IMR-90 (cell line): Measurements from ENCODE around the gene ITM2C. TPM values are rescaled to one million over a fixed set of nuclear protein-coding genes. Genes with fewer than 3 reads are reported as not detected.

Source experiments
- ATAC-seq: fragments of 200-7000 bp; cut with Tn5 transposase; 2 replicates; pipeline ENCODE4 v1.9.1; 2020; ENCODE audit warnings: low read depth, mild to moderate bottlenecking, moderate library complexity
- BruUV-seq: library from RNA; stranded (reverse); fragments of 400-500 nt; replicated peaks from 2 replicates; lab custom pipeline; 2021; lab: Mats Ljungman, UMichigan
- CTCF ChIA-PET: fragments of 300-600 bp; formaldehyde crosslinking; extraction: SDS; loops from one replicate; lab custom pipeline; 2021; ENCODE audit warnings: antibody characterized with exemption; lab: Yijun Ruan, JAX
- POLR2A ChIA-PET: fragments of 300-600 bp; sonication (Branson Sonifier 250); formaldehyde crosslinking; loops from one replicate; lab custom pipeline; 2022; ENCODE audit warnings: antibody characterized with exemption; ENCODE audit not compliant: unreplicated experiment; lab: Charles Lee
- DNase-seq: peaks from one replicate; pipeline ENCODE4 v3.0.0; 2013
- H2AFZ ChIP-seq: replicated peaks from 2 replicates; pipeline ENCODE3; 2013; ENCODE audit warnings: low read length, mild to moderate bottlenecking; ENCODE audit not compliant: poor library complexity
- H2AK5ac ChIP-seq: 2 replicates; pipeline ENCODE4 v1.6.1; 2013; ENCODE audit warnings: low read depth, low read length, inconsistent platforms
- H2AK9ac ChIP-seq: replicated peaks from 2 replicates; pipeline ENCODE3; 2013; ENCODE audit warnings: mild to moderate bottlenecking, low read depth, low read length, moderate library complexity; ENCODE audit not compliant: poor library complexity
- H2BK120ac ChIP-seq: 2 replicates; pipeline ENCODE4 v1.6.1; 2013; ENCODE audit warnings: low read depth, low read length, inconsistent platforms
- H2BK15ac ChIP-seq: 3 replicates; pipeline ENCODE4 v1.6.1; 2013; ENCODE audit warnings: low read depth, low read length, inconsistent platforms
- H2BK20ac ChIP-seq: 2 replicates; pipeline ENCODE4 v1.6.1; 2013; ENCODE audit warnings: low read depth, mild to moderate bottlenecking, inconsistent platforms, low read length, moderate library complexity
- H2BK5ac ChIP-seq: 2 replicates; pipeline ENCODE4 v1.6.1; 2013; ENCODE audit warnings: mild to moderate bottlenecking, low read depth, low read length, inconsistent platforms; ENCODE audit not compliant: poor library complexity, severe bottlenecking
- H3K14ac ChIP-seq: replicated peaks from 2 replicates; pipeline ENCODE4 v1.6.1; 2013; ENCODE audit warnings: low read depth, low read length, inconsistent platforms
- H3K18ac ChIP-seq: 2 replicates; pipeline ENCODE4 v1.6.1; 2013; ENCODE audit warnings: low read depth, low read length, control low read depth
- H3K23ac ChIP-seq: 2 replicates; pipeline ENCODE4 v1.6.1; 2013; ENCODE audit warnings: low read depth, low read length, inconsistent platforms
- H3K27ac ChIP-seq: 2 replicates; pipeline ENCODE4 v1.5.1; 2013; ENCODE audit warnings: mild to moderate bottlenecking, control low read depth, low read length; ENCODE audit not compliant: insufficient read depth
- H3K27me3 ChIP-seq: 2 replicates; pipeline ENCODE4 v1.6.1; 2013; ENCODE audit warnings: low read length; ENCODE audit not compliant: control insufficient read depth, insufficient read depth
- H3K36me3 ChIP-seq: 2 replicates; pipeline ENCODE4 v1.6.1; 2013; ENCODE audit warnings: low read length, mixed read lengths; ENCODE audit not compliant: control insufficient read depth, insufficient read depth
- H3K4ac ChIP-seq: 2 replicates; pipeline ENCODE4 v1.6.1; 2013; ENCODE audit warnings: low read depth, low read length, inconsistent platforms
- H3K4me1 ChIP-seq: 2 replicates; pipeline ENCODE4 v1.6.1; 2013; ENCODE audit warnings: low read length, mixed read lengths; ENCODE audit not compliant: control insufficient read depth, insufficient read depth
- H3K4me2 ChIP-seq: 2 replicates; pipeline ENCODE4 v1.6.1; 2013; ENCODE audit warnings: low read depth, mild to moderate bottlenecking, control low read depth, low read length, moderate library complexity
- H3K4me3 ChIP-seq: 2 replicates; pipeline ENCODE4 v1.5.1; 2013; ENCODE audit warnings: low read depth, mild to moderate bottlenecking, control low read depth, low read length, moderate library complexity; ENCODE audit not compliant: insufficient read depth
- H3K56ac ChIP-seq: 2 replicates; pipeline ENCODE4 v1.6.1; 2013; ENCODE audit warnings: low read length, inconsistent platforms; ENCODE audit not compliant: insufficient read depth; ENCODE audit errors: extremely low read depth
- H3K79me1 ChIP-seq, 2 experiments: 2 replicates each; pipeline ENCODE4 v1.6.1; 2013; ENCODE audit warnings: low read length in 2 of 2, inconsistent platforms in 1 of 2, low read depth in 1 of 2
- H3K9ac ChIP-seq: 2 replicates; pipeline ENCODE4 v1.6.1; 2013; ENCODE audit warnings: low read depth, low read length, control low read depth
- H3K9me1 ChIP-seq: 2 replicates; pipeline ENCODE4 v1.6.1; 2013; ENCODE audit warnings: low read length, inconsistent platforms; ENCODE audit not compliant: insufficient read depth
- H3K9me3 ChIP-seq: 2 replicates; pipeline ENCODE4 v1.6.1; 2013; ENCODE audit warnings: low read length; ENCODE audit not compliant: control insufficient read depth, insufficient read depth
- H4K20me1 ChIP-seq: 2 replicates; pipeline ENCODE4 v1.6.1; 2013; ENCODE audit warnings: low read length, inconsistent platforms; ENCODE audit not compliant: insufficient read depth
- H4K5ac ChIP-seq: 2 replicates; pipeline ENCODE4 v1.6.1; 2013; ENCODE audit warnings: mild to moderate bottlenecking, low read depth, low read length, control low read depth
- H4K8ac ChIP-seq, 2 experiments: 2 replicates each; pipeline ENCODE4 v1.6.1; 2013; ENCODE audit warnings: low read depth in 2 of 2, low read length in 2 of 2, control low read depth in 1 of 2, inconsistent platforms in 1 of 2
- H4K91ac ChIP-seq: 2 replicates; pipeline ENCODE4 v1.6.1; 2013; ENCODE audit warnings: low read depth, low read length, inconsistent platforms; ENCODE audit not compliant: insufficient read depth
- MAFK ChIP-seq: IDR thresholded peaks from 2 replicates; pipeline ENCODE4 v1.6.1; 2012; ENCODE audit warnings: low read depth, low read length, improper control_type of control experiment
- NFE2L2 ChIP-seq: fragments of 150-350 bp; IDR thresholded peaks from 2 replicates; pipeline ENCODE4 v1.6.1; 2016; ENCODE audit warnings: low read depth, mild to moderate bottlenecking, low read length
- WGBS, 2 experiments: methylation state at CpG; one replicate each; pipeline versions ENCODE4 v1.1.5 to v1.1.7; 2013; ENCODE audit warnings: missing lambda C conversion rate in 2 of 2; ENCODE audit not compliant: insufficient read length in 1 of 2; ENCODE audit errors: extremely low coverage in 2 of 2; 5-methylcytosine and 5-hydroxymethylcytosine counted together
- dilution Hi-C: fragments of 300-500 bp; cut with HindIII; formaldehyde crosslinking; loops from one replicate; pipeline ENCODE4 v1.14.3; 2018; ENCODE audit warnings: low sequenced_read_pairs; ENCODE audit not compliant: unreplicated experiment
- in situ Hi-C: fragments of 300-500 bp; cut with MboI; formaldehyde crosslinking; loops from 3 replicates; pipeline ENCODE4 v1.14.3; 2019; ENCODE audit warnings: low sequenced_read_pairs, inconsistent platforms, mixed read lengths
- intact Hi-C: fragments of 100-400 bp; cut with micrococcal nuclease; formaldehyde crosslinking; loops from 2 replicates; pipeline ENCODE4 v1.10.0; 2022
- polyA plus RNA-seq, 3 experiments: library from polyadenylated mRNA; depleted of rRNA; stranded (reverse); fragments of >200 nt; gene quantifications; 2 replicates each; pipeline ENCODE4 v1.2.3, GENCODE V29; 2012; ENCODE audit warnings: low replicate concordance in 1 of 3
- total RNA-seq: library from RNA; depleted of rRNA; stranded (reverse); fragments of >200 nt; gene quantifications from 2 replicates; pipeline ENCODE4 v1.2.3, GENCODE V29; 2012
- TF ChIP-seq, protein P1 (sequence below): fragments of 150-350 bp; IDR thresholded peaks from 2 replicates; pipeline ENCODE4 v1.6.1; 2017; ENCODE audit warnings: mild to moderate bottlenecking, antibody characterized with exemption, low read length, low read depth

The ITM2C gene
- total and polyA plus RNA-seq, 2 of the 4 experiments (the other 2 are of a cell fraction): 46.8 to 274 TPM

GRCh38 chr2:230910546-230911177 is 45.9 kb downstream of the ITM2C start:
- peaks cover 14% of the 10 kb centered on the region for H3K9me1 ChIP-seq
- H3K23ac ChIP-seq: no peak overlapping the region
- WGBS, 2 experiments: 90% methylated on average over 8 of the region's 13 CpGs; no CpG with 5 or more reads in 1 of the 2 experiments
- H4K91ac ChIP-seq: no peak overlapping the region
- DNase-seq: no peak
- ATAC-seq: no peak
- no peak overlapping the region for H3K4me2 ChIP-seq
- in situ Hi-C loops (no loop called here), dilution Hi-C loops (no loop called here), intact Hi-C loops (no loop called here)
- H3K4me3 ChIP-seq: no peak overlapping the region
- no peaks in the 10 kb centered on the region for H4K20me1 ChIP-seq
- H4K8ac ChIP-seq: no peak overlapping the region
- CTCF ChIA-PET: no interaction called here
- no TSS peak for BruUV-seq
- H4K5ac ChIP-seq: no peak overlapping the region
- H3K14ac ChIP-seq: no peak overlapping the region
- H2BK5ac ChIP-seq: no peak overlapping the region
- H3K4me1 ChIP-seq: peaks cover 6% of the 10 kb centered on the region
- TF ChIP-seq, protein P1, sequence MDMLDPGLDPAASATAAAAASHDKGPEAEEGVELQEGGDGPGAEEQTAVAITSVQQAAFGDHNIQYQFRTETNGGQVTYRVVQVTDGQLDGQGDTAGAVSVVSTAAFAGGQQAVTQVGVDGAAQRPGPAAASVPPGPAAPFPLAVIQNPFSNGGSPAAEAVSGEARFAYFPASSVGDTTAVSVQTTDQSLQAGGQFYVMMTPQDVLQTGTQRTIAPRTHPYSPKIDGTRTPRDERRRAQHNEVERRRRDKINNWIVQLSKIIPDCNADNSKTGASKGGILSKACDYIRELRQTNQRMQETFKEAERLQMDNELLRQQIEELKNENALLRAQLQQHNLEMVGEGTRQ: no peak
- peak; percentile 61 for TF ChIP-seq NFE2L2
- peak; percentile 85 for TF ChIP-seq MAFK
- H3K56ac ChIP-seq: no peak overlapping the region
- peak overlapping the region; percentile 6 for H2AFZ ChIP-seq
- peaks cover 11% of the 10 kb centered on the region; the same call in 1 of the 2 replicates for H3K27me3 ChIP-seq
- no peak overlapping the region for H2BK120ac ChIP-seq
- H3K18ac ChIP-seq: no peak overlapping the region
- H2AK9ac ChIP-seq: no peak overlapping the region
- no peaks in the 10 kb centered on the region for H3K79me1 ChIP-seq
- H2AK5ac ChIP-seq: no peak overlapping the region
- H2BK20ac ChIP-seq: no peak overlapping the region
- no peak overlapping the region for H2BK15ac ChIP-seq
- H3K9ac ChIP-seq: no peak overlapping the region
- H3K27ac ChIP-seq: no peak overlapping the region
- H3K4ac ChIP-seq: no peak overlapping the region
- no peaks in the 10 kb centered on the region for H3K36me3 ChIP-seq
- POLR2A ChIA-PET: no interaction called here
- H3K9me3 ChIP-seq: no peaks in the 10 kb centered on the region
